ENCODE results near the gene FOCAD.

FOCAD gene

GRCh38 chr9:20658677-20659473, 25.2 kb upstream of the FOCAD start:
- Histone ChIP-seq H3K9me3 (ENCODE audit: low read length) (no peaks in the 10 kb centered on the region), H3K27ac (ENCODE audit: low read depth, low read length, poor library complexity, severe bottlenecking) (no peak overlapping the region), H3K79me2 (ENCODE audit: insufficient read depth, low read length) (no peaks in the 10 kb centered on the region), H3K9ac (ENCODE audit: low read length) (no peak overlapping the region), H3K27me3 (ENCODE audit: insufficient read depth, low read length) (peaks cover 3% of the 10 kb centered on the region; the same call in 1 of the 2 replicates), H4K20me1 (ENCODE audit: insufficient read depth, low read length) (no peaks in the 10 kb centered on the region), H3K4me1 (ENCODE audit: insufficient read depth, low read length, severe bottlenecking) (no peaks in the 10 kb centered on the region), H3K4me2 (ENCODE audit: low read length) (no peak overlapping the region), H3F3A (ENCODE audit: insufficient read depth, low read length) (no peaks in the 10 kb centered on the region), H3K4me3 (ENCODE audit: low read depth, low read length, poor library complexity, severe bottlenecking) (no peak overlapping the region), H3K36me3 (ENCODE audit: insufficient read depth, low read length) (no peaks in the 10 kb centered on the region), H2AFZ (ENCODE audit: low read length) (no peak overlapping the region), H3K9me2 (ENCODE audit: low read depth, low read length) (no peaks in the 10 kb centered on the region)
- TF ChIP-seq CTCF (IDR thresholded peaks at IDR 0.05; ENCODE audit: low read length), result no peak
- TF ChIP-seq EZH2 (IDR thresholded peaks at IDR 0.05; ENCODE audit: borderline replicate concordance, low read length), result no peak

DNA sequence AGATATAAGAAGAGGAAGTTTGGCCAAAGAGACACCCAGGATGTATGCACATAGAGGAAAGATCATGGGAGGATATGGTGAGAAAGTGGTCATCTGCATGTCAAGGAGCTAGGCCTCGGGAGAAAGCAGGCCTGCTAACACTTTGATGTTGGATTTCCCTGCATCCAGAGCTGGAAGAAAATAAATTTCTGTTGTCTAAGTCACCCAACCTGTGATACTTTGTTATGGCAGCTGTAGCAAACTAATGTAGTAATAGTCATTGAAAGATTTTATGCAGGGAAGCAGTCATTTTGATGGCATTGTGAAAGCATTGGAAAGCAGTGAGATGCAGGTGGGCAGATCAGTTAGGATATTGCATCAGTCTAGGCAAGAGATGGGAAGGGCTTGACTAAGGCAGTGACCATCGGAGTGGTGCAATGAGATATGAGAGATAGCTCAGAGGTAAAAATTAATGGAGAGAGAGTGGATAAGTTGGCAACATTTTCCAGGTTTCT, 24.5 kb upstream of the FOCAD start:
- Histone ChIP-seq H3K27me3 (ENCODE audit: insufficient read depth, low read length) (peaks cover 3% of the 10 kb centered on the region; the same call in 1 of the 2 replicates), H3K9ac (ENCODE audit: low read length) (no peak overlapping the region), H3K9me3 (ENCODE audit: low read length) (no peaks in the 10 kb centered on the region), H3K36me3 (ENCODE audit: insufficient read depth, low read length) (no peaks in the 10 kb centered on the region), H3K4me3 (ENCODE audit: low read depth, low read length, poor library complexity, severe bottlenecking) (no peak overlapping the region), H3K4me1 (ENCODE audit: insufficient read depth, low read length, severe bottlenecking) (no peaks in the 10 kb centered on the region), H2AFZ (ENCODE audit: low read length) (no peak overlapping the region), H3K79me2 (ENCODE audit: insufficient read depth, low read length) (no peaks in the 10 kb centered on the region), H3K9me2 (ENCODE audit: low read depth, low read length) (no peaks in the 10 kb centered on the region), H4K20me1 (ENCODE audit: insufficient read depth, low read length) (no peaks in the 10 kb centered on the region), H3K27ac (ENCODE audit: low read depth, low read length, poor library complexity, severe bottlenecking) (no peak overlapping the region), H3F3A (ENCODE audit: insufficient read depth, low read length) (no peaks in the 10 kb centered on the region), H3K4me2 (ENCODE audit: low read length) (no peak overlapping the region)
- TF ChIP-seq CTCF (IDR thresholded peaks at IDR 0.05; ENCODE audit: low read length) (no peak), EZH2 (IDR thresholded peaks at IDR 0.05; ENCODE audit: borderline replicate concordance, low read length) (no peak)

GRCh38 chr9:20662156-20662555, 21.9 kb upstream of the FOCAD start:
- Histone ChIP-seq H3K4me3 (ENCODE audit: low read depth, low read length, poor library complexity, severe bottlenecking) (no peak overlapping the region), H3K27me3 (ENCODE audit: insufficient read depth, low read length) (peaks cover 3% of the 10 kb centered on the region; the same call in 1 of the 2 replicates), H3K9ac (ENCODE audit: low read length) (no peak overlapping the region), H3K4me1 (ENCODE audit: insufficient read depth, low read length, severe bottlenecking) (no peaks in the 10 kb centered on the region), H3K9me2 (ENCODE audit: low read depth, low read length) (no peaks in the 10 kb centered on the region), H4K20me1 (ENCODE audit: insufficient read depth, low read length) (no peaks in the 10 kb centered on the region), H3K36me3 (ENCODE audit: insufficient read depth, low read length) (no peaks in the 10 kb centered on the region), H2AFZ (ENCODE audit: low read length) (no peak overlapping the region), H3K4me2 (ENCODE audit: low read length) (no peak overlapping the region), H3K9me3 (ENCODE audit: low read length) (no peaks in the 10 kb centered on the region), H3K79me2 (ENCODE audit: insufficient read depth, low read length) (no peaks in the 10 kb centered on the region), H3F3A (ENCODE audit: insufficient read depth, low read length) (no peaks in the 10 kb centered on the region), H3K27ac (ENCODE audit: low read depth, low read length, poor library complexity, severe bottlenecking) (no peak overlapping the region)
- TF ChIP-seq CTCF (IDR thresholded peaks at IDR 0.05; ENCODE audit: low read length), result no peak
- no peak for TF ChIP-seq EZH2 (IDR thresholded peaks at IDR 0.05; ENCODE audit: borderline replicate concordance, low read length)
